ENCODE measurements around the gene PNPLA7. TPM values are rescaled to one million over a fixed set of nuclear protein-coding genes. Genes with fewer than 3 reads are reported as not detected.

Gene PNPLA7
- total RNA-seq, 1 donor from 2014 or later = 3.6 TPM

GRCh38 chr9:137476856-137477255 is 73.3 kb downstream of the PNPLA7 start:
- Mint-ChIP-seq H3K27ac (ENCODE audit: unreplicated experiment) (no peak overlapping the region), H3K4me3 (ENCODE audit: unreplicated experiment) (no peak overlapping the region), H3K4me1 (ENCODE audit: low read depth) (peaks cover 10% of the 10 kb centered on the region), H3K9me3 (ENCODE audit: low read depth) (peaks cover 22% of the 10 kb centered on the region), H3K27me3 (ENCODE audit: low read depth) (no peaks in the 10 kb centered on the region), H3K36me3 (ENCODE audit: low read depth) (peaks cover 15% of the 10 kb centered on the region)
- no peak for TF ChIP-seq CTCF (IDR thresholded peaks at IDR 0.05)
- DNase-seq (ENCODE audit: low spot score) = no peak

GRCh38 chr9:137475666-137476065 is 74.5 kb downstream of the PNPLA7 start:
- Mint-ChIP-seq H3K4me1 (ENCODE audit: low read depth) (peaks cover 7% of the 10 kb centered on the region), H3K4me3 (ENCODE audit: unreplicated experiment) (no peak overlapping the region), H3K9me3 (ENCODE audit: low read depth) (peaks cover 22% of the 10 kb centered on the region), H3K27ac (ENCODE audit: unreplicated experiment) (no peak overlapping the region), H3K27me3 (ENCODE audit: low read depth) (no peaks in the 10 kb centered on the region), H3K36me3 (ENCODE audit: low read depth) (peaks cover 15% of the 10 kb centered on the region)
- no peak for TF ChIP-seq CTCF (IDR thresholded peaks at IDR 0.05)
- DNase-seq (ENCODE audit: low spot score) = no peak

GRCh38 chr9:137474271-137474670 is 75.9 kb downstream of the PNPLA7 start:
- TF ChIP-seq CTCF (IDR thresholded peaks at IDR 0.05) = no peak
- DNase-seq (ENCODE audit: low spot score) = no peak

GRCh38 chr9:137470785-137471184 is 79.4 kb downstream of the PNPLA7 start:
- no peak for DNase-seq (ENCODE audit: low spot score)
- Mint-ChIP-seq H3K27ac (ENCODE audit: unreplicated experiment) (no peak overlapping the region), H3K9me3 (ENCODE audit: low read depth) (peaks cover 14% of the 10 kb centered on the region), H3K27me3 (ENCODE audit: low read depth) (peaks cover 3% of the 10 kb centered on the region), H3K4me3 (ENCODE audit: unreplicated experiment) (no peak overlapping the region), H3K36me3 (ENCODE audit: low read depth) (peaks cover 9% of the 10 kb centered on the region), H3K4me1 (ENCODE audit: low read depth) (no peaks in the 10 kb centered on the region)
- no peak for TF ChIP-seq CTCF (IDR thresholded peaks at IDR 0.05)

More at GRCh38 chr9:137474271-137474670, 75.9 kb downstream of the PNPLA7 start:
- H3K4me1 Mint-ChIP-seq (ENCODE audit: low read depth) = peaks cover 3% of the 10 kb centered on the region
- H3K27ac Mint-ChIP-seq (ENCODE audit: unreplicated experiment) = no peak overlapping the region
- peaks cover 3% of the 10 kb centered on the region for H3K27me3 Mint-ChIP-seq (ENCODE audit: low read depth)
- H3K36me3 Mint-ChIP-seq (ENCODE audit: low read depth) = peaks cover 14% of the 10 kb centered on the region
- peaks cover 22% of the 10 kb centered on the region for H3K9me3 Mint-ChIP-seq (ENCODE audit: low read depth)
- H3K4me3 Mint-ChIP-seq (ENCODE audit: unreplicated experiment) = no peak overlapping the region

GRCh38 chr9:137467896-137468295 is 82.3 kb downstream of the PNPLA7 start:
- no peak for TF ChIP-seq CTCF (IDR thresholded peaks at IDR 0.05)
- no peak for DNase-seq (ENCODE audit: low spot score)
- Mint-ChIP-seq H3K4me3 (ENCODE audit: unreplicated experiment) (no peak overlapping the region), H3K36me3 (ENCODE audit: low read depth) (no peaks in the 10 kb centered on the region), H3K27me3 (ENCODE audit: low read depth) (peaks cover 3% of the 10 kb centered on the region), H3K27ac (ENCODE audit: unreplicated experiment) (no peak overlapping the region), H3K9me3 (ENCODE audit: low read depth) (peaks cover 2% of the 10 kb centered on the region), H3K4me1 (ENCODE audit: low read depth) (no peaks in the 10 kb centered on the region)
